Measurements from ENCODE around the gene BET1L.
"Not testable (repeated sequence)": the region's sequence is repeated elsewhere in the genome, so short reads cannot be mapped to it uniquely, and the experiment has no call there.

Gene BET1L

GRCh38 chr11:198236-198806 lies 8.9 kb downstream of the BET1L start:
- ChIA-PET POLR2A (no interaction called here), CTCF (interaction anchor here (1.6 kb wide), 1 partner anchor 60 kb away, joined by 4 read pairs; no protein-coding TSS in a partner anchor)
- Histone ChIP-seq H3K4me1 (ENCODE audit: control extremely low read depth in 1 of 4, control insufficient read depth in 4 of 4, insufficient read depth in 4 of 4, low read length in 3 of 4) (peaks cover 8 to 26% (median 21%) of the 10 kb centered on the region in 4 experiments), H3K9me3 (ENCODE audit: control extremely low read depth in 1 of 5, control insufficient read depth in 4 of 5, insufficient read depth in 2 of 5, low read depth in 1 of 5, low read length in 4 of 5) (no peaks in the 10 kb centered on the region), H3K27ac (ENCODE audit: insufficient read depth in 1 of 2, low read depth in 1 of 2, low read length in 2 of 2, poor library complexity in 1 of 2, severe bottlenecking in 2 of 2) (no peak overlapping the region), H3K4me3 (ENCODE audit: control insufficient read depth in 1 of 7, extremely low read depth in 1 of 7, insufficient read depth in 4 of 7, low read depth in 2 of 7, low read length in 6 of 7) (no peak overlapping the region), H3K36me3 (ENCODE audit: control insufficient read depth in 4 of 4, insufficient read depth in 4 of 4, low read length in 3 of 4) (peaks cover 0 to 7% (median 4%) of the 10 kb centered on the region in 4 experiments), H3K27me3 (replicated peaks in 2 of 5; ENCODE audit: control insufficient read depth in 4 of 5, insufficient read depth in 5 of 5, low read length in 4 of 5) (no peaks in the 10 kb centered on the region)
- DNase-seq, result no peak
- WGBS (ENCODE audit: insufficient coverage), result over 99% methylated on average over 17 of the region's 21 CpGs

GRCh38 chr11:197741-198235 lies 9.4 kb downstream of the BET1L start:
- no peak for DNase-seq
- H3K36me3 ChIP-seq (ENCODE audit: control insufficient read depth in 4 of 4, insufficient read depth in 4 of 4, low read length in 3 of 4), result peaks cover 0 to 6% (median 3%) of the 10 kb centered on the region in 4 experiments
- H3K27me3 ChIP-seq (replicated peaks in 2 of 5; ENCODE audit: control insufficient read depth in 4 of 5, insufficient read depth in 5 of 5, low read length in 4 of 5), result no peaks in the 10 kb centered on the region
- no peaks in the 10 kb centered on the region for H3K9me3 ChIP-seq (ENCODE audit: control extremely low read depth in 1 of 5, control insufficient read depth in 4 of 5, insufficient read depth in 2 of 5, low read depth in 1 of 5, low read length in 4 of 5)
- ChIA-PET POLR2A (no interaction called here), CTCF (no interaction called here)
- no peak overlapping the region for H3K4me3 ChIP-seq (ENCODE audit: control insufficient read depth in 1 of 7, extremely low read depth in 1 of 7, insufficient read depth in 4 of 7, low read depth in 2 of 7, low read length in 6 of 7)
- H3K27ac ChIP-seq (ENCODE audit: insufficient read depth in 1 of 2, low read depth in 1 of 2, low read length in 2 of 2, poor library complexity in 1 of 2, severe bottlenecking in 2 of 2), result no peak overlapping the region
- 94% methylated on average over 9 of the region's 9 CpGs for WGBS (ENCODE audit: insufficient coverage)
- peaks cover 3 to 21% (median 16%) of the 10 kb centered on the region in 4 experiments for H3K4me1 ChIP-seq (ENCODE audit: control extremely low read depth in 1 of 4, control insufficient read depth in 4 of 4, insufficient read depth in 4 of 4, low read length in 3 of 4)

GRCh38 chr11:196786-197731 lies 10.1 kb downstream of the BET1L start:
- ChIA-PET POLR2A (no interaction called here), CTCF (interaction anchor here (0.8 to 1.1 kb wide), 2 partner anchors 41 to 53 kb away, joined by 3 read pairs; no protein-coding TSS in a partner anchor)
- Histone ChIP-seq H3K4me1 (ENCODE audit: control extremely low read depth in 1 of 4, control insufficient read depth in 4 of 4, insufficient read depth in 4 of 4, low read length in 3 of 4) (peaks cover 0 to 16% (median 9%) of the 10 kb centered on the region in 4 experiments), H3K9me3 (ENCODE audit: control extremely low read depth in 1 of 5, control insufficient read depth in 4 of 5, insufficient read depth in 2 of 5, low read depth in 1 of 5, low read length in 4 of 5) (no peaks in the 10 kb centered on the region), H3K27ac (ENCODE audit: insufficient read depth in 1 of 2, low read depth in 1 of 2, low read length in 2 of 2, poor library complexity in 1 of 2, severe bottlenecking in 2 of 2) (no peak overlapping the region), H3K36me3 (ENCODE audit: control insufficient read depth in 4 of 4, insufficient read depth in 4 of 4, low read length in 3 of 4) (peaks cover 0 to 6% (median 3%) of the 10 kb centered on the region in 4 experiments), H3K27me3 (replicated peaks in 2 of 5; ENCODE audit: control insufficient read depth in 4 of 5, insufficient read depth in 5 of 5, low read length in 4 of 5) (no peaks in the 10 kb centered on the region), H3K4me3 (ENCODE audit: control insufficient read depth in 1 of 7, extremely low read depth in 1 of 7, insufficient read depth in 4 of 7, low read depth in 2 of 7, low read length in 6 of 7) (no peak overlapping the region)
- 96% methylated on average over 19 of the region's 23 CpGs for WGBS (ENCODE audit: insufficient coverage)
- no peak for DNase-seq

GRCh38 chr11:193481-193880 lies 13.7 kb downstream of the BET1L start:
- CTCF ChIA-PET; H3K27ac ChIP-seq (ENCODE audit: insufficient read depth in 1 of 2, low read depth in 1 of 2, low read length in 2 of 2, poor library complexity in 1 of 2, severe bottlenecking in 2 of 2); H3K36me3 ChIP-seq (ENCODE audit: control insufficient read depth in 4 of 4, insufficient read depth in 4 of 4, low read length in 3 of 4); H3K4me1 ChIP-seq (ENCODE audit: control extremely low read depth in 1 of 4, control insufficient read depth in 4 of 4, insufficient read depth in 4 of 4, low read length in 3 of 4); POLR2A ChIA-PET; H3K4me3 ChIP-seq (ENCODE audit: control insufficient read depth in 1 of 7, extremely low read depth in 1 of 7, insufficient read depth in 4 of 7, low read depth in 2 of 7, low read length in 6 of 7); H3K27me3 ChIP-seq (replicated peaks in 2 of 5; ENCODE audit: control insufficient read depth in 4 of 5, insufficient read depth in 5 of 5, low read length in 4 of 5); DNase-seq; H3K9me3 ChIP-seq (ENCODE audit: control extremely low read depth in 1 of 5, control insufficient read depth in 4 of 5, insufficient read depth in 2 of 5, low read depth in 1 of 5, low read length in 4 of 5): not testable (repeated sequence)
- WGBS (ENCODE audit: insufficient coverage), result 94% methylated on average over 3 of the region's 5 CpGs

- H3K27me3 ChIP-seq (replicated peaks in 2 of 5; ENCODE audit: control insufficient read depth in 4 of 5, insufficient read depth in 5 of 5, low read length in 4 of 5); H3K4me3 ChIP-seq (ENCODE audit: control insufficient read depth in 1 of 7, extremely low read depth in 1 of 7, insufficient read depth in 4 of 7, low read depth in 2 of 7, low read length in 6 of 7); H3K4me1 ChIP-seq (ENCODE audit: control extremely low read depth in 1 of 4, control insufficient read depth in 4 of 4, insufficient read depth in 4 of 4, low read length in 3 of 4); H3K9me3 ChIP-seq (ENCODE audit: control extremely low read depth in 1 of 5, control insufficient read depth in 4 of 5, insufficient read depth in 2 of 5, low read depth in 1 of 5, low read length in 4 of 5); H3K27ac ChIP-seq (ENCODE audit: insufficient read depth in 1 of 2, low read depth in 1 of 2, low read length in 2 of 2, poor library complexity in 1 of 2, severe bottlenecking in 2 of 2); DNase-seq; POLR2A ChIA-PET; H3K36me3 ChIP-seq (ENCODE audit: control insufficient read depth in 4 of 4, insufficient read depth in 4 of 4, low read length in 3 of 4): not testable (repeated sequence)
- CTCF ChIA-PET, result interaction anchor here (1.8 kb wide), 1 partner anchor 58 kb away, joined by 3 read pairs; no protein-coding TSS in a partner anchor
- no CpG with 5 or more reads among the region's 11 CpGs for WGBS (ENCODE audit: insufficient coverage)
Measured at GRCh38 chr11:192674-193128, 14.5 kb downstream of the BET1L start, which contains the start of gene SCGB1C1. Gene SCGB1C1 (plus strand): TSS chr11:193078. CDS start chr11:193100, 22 bp downstream.

GRCh38 chr11:191490-192478 lies 15.4 kb downstream of the BET1L start:
- WGBS (ENCODE audit: insufficient coverage), result no CpG with 5 or more reads among the region's 8 CpGs
- H3K9me3 ChIP-seq (ENCODE audit: control extremely low read depth in 1 of 5, control insufficient read depth in 4 of 5, insufficient read depth in 2 of 5, low read depth in 1 of 5, low read length in 4 of 5); POLR2A ChIA-PET; H3K27ac ChIP-seq (ENCODE audit: insufficient read depth in 1 of 2, low read depth in 1 of 2, low read length in 2 of 2, poor library complexity in 1 of 2, severe bottlenecking in 2 of 2); H3K27me3 ChIP-seq (replicated peaks in 2 of 5; ENCODE audit: control insufficient read depth in 4 of 5, insufficient read depth in 5 of 5, low read length in 4 of 5); H3K36me3 ChIP-seq (ENCODE audit: control insufficient read depth in 4 of 4, insufficient read depth in 4 of 4, low read length in 3 of 4); H3K4me1 ChIP-seq (ENCODE audit: control extremely low read depth in 1 of 4, control insufficient read depth in 4 of 4, insufficient read depth in 4 of 4, low read length in 3 of 4): not testable (repeated sequence)
- peak overlapping the region in 1 of 7 experiments; percentile 16 for H3K4me3 ChIP-seq (ENCODE audit: control insufficient read depth in 1 of 7, extremely low read depth in 1 of 7, insufficient read depth in 4 of 7, low read depth in 2 of 7, low read length in 6 of 7)
- DNase-seq, result peak in 1 of 3 donors; percentile 4
- CTCF ChIA-PET, result interaction anchor here (1.8 kb wide), 1 partner anchor 59 kb away, joined by 3 read pairs; no protein-coding TSS in a partner anchor

Data from common myeloid progenitor, CD34-positive (primary cell).